ENCODE data around the gene POU2F2.
A peak's percentile ranks its signal among the peaks of the same experiment; 100 is the strongest.

Gene POU2F2

DNA sequence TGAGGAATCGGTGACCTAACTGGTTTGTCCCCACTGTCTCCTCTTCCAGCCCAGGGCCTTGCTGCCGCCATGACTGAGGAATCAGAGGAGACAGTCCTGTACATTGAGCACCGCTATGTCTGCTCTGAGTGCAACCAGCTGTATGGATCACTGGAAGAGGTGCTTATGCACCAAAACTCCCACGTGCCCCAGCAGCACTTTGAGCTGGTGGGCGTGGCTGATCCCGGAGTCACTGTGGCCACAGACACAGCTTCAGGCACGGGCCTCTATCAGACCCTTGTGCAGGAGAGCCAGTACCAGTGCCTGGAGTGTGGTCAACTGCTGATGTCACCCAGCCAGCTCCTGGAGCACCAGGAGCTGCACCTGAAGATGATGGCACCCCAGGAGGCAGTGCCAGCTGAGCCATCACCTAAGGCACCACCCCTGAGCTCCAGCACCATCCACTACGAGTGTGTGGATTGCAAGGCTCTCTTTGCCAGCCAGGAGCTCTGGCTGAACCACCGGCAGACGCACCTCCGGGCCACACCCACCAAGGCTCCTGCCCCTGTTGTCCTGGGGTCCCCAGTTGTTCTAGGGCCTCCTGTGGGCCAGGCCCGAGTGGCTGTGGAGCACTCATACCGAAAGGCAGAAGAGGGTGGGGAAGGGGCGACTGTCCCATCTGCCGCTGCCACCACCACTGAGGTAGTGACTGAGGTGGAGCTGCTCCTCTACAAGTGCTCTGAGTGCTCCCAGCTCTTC is 53.5 kb downstream of the POU2F2 start:
- DNase-seq: no peak

DNA sequence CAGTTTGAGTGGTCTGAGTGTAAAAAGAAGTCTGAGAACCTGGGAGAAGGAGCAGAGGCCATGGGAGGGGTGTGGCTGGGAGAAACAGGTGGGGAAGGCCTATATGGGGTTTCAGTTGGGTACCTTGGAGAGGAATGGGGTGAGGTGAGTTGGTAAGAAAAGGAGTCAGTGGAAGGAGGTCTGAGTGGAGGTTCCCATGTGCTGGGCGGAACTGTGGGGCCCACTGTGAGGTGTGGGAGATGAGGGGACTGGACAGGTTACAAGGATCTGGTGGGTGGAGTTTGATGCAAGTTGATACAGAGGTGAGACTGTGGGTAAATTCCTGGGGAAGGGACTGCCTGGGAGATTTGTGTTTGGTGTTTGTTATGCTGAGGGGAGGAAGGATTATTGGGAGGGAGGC is 54.2 kb downstream of the POU2F2 start:
- DNase-seq: no peak

DNA sequence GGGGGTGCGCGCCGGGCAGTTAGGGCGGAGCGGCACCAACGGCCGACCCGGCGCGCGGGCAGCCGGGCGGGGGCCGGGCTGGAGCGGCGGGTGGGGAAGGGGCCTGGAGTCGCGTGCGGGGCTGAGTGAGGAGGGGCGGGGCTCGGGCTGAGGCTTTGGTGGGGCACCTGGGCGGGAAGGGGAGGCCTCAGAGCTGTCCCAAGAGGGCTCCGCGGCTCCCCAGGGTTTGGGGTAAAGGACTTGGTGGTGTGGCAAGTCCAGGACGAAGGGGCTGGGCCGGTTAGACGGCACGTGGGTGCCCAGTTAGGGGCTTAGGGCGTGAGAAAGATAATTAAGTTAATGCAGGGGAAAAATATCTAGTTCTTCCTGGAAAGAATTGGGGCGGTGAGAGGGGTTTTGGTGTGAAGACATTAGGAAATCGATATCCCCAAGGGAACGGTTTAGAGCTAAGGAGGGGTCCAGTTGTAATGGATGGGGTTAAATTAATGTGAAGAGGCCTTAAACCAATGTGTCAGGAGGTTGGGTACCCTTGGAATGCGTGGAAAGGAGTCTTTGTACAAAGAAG is 55.8 kb downstream of the POU2F2 start:
- peak; percentile 74 for DNase-seq

GRCh38 chr19:42075616-42076379 is 56.4 kb downstream of the POU2F2 start, which contains the start of gene ZNF574:
ZNF574 (plus strand) TSS chr19:42076166; CDS start chr19:42078607, 2,441 bp downstream.
- peak; percentile 100 for DNase-seq

DNA sequence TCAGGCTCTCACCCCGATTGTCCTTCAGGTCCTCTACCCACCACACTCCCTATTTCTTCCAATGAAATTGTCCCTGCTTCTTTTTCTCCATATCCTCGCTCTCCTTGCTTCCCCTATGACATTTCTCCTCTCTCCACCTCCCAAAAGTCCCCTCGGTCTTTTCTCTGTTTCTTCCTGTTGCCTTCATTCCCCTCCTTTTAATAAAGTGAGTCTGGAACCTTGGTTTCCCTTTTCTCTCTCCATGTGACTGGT is 57.0 kb downstream of the POU2F2 start:
- no peak for DNase-seq

- DNase-seq: no peak
Measured at GRCh38 chr19:42074513-42075363, 57.5 kb downstream of the POU2F2 start.

DNA sequence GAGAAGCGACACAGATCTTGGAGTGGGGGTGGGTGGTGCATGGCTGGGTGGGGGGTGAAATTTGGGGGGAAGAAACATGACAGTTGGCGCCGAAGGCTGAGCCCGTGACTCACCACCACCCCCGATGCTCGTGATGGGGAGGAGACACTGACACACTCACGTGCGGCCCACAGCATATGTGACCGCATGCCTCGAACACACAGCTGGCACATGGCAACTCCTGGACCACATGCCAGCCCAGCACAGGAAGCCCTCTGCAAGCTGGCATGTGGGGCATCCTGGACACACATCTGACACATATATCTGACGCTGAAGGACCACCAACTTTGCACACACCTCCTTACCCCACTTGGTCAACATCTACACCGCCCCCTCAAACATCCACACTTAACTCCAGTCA is 61.0 kb downstream of the POU2F2 start:
- no peak for DNase-seq

- DNase-seq: peak; percentile 72
Measured at GRCh38 chr19:42069619-42070351, 62.5 kb downstream of the POU2F2 start, which contains the start of gene GRIK5. GRIK5 (minus strand) TSS chr19:42070206; CDS start chr19:42065770, 4,436 bp downstream.

DNA sequence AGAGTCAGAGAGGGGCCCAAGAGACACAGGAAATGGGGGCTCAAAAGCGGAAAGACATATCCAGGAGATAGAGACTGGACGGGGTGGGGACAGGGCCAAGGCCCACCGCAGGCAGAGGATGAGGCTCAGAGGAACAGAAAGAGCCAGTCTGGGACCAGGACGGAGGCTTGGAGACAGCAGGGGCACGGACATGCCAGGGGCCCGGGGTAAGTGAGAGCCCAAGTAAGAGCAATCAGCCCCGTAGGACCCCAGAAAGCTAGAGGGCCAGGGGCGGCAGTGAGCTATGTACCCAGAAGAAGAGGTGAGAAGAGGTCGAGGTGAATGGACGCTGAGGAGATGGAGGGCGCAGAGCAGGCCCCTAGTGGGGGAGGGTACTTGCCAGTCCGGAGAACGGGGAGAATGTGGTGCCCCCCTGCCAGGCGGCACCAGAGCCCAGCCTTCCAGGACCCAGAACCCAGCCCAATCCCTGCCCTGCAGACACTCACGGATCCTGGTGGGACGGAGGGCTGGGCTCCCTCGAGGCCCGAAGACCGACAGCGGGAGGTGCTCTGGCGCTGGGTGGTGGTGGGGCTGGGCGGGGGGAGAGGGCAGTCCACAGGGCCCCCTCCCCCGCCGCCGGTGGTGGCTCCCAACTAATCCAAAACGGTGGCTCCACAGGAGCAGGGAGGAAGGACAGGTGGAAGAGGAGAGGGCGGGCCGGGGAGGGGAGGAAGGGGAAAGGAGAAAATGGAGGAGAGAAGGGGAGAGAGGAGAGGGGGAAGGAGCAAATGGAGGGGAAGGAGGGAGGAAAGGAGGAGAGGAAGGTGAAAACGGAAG is 63.3 kb downstream of the POU2F2 start:
- peak; percentile 75 for DNase-seq

- no peak for DNase-seq
Measured at GRCh38 chr19:42068361-42068755, 63.9 kb downstream of the POU2F2 start.

GRCh38 chr19:42067315-42067888 is 64.8 kb downstream of the POU2F2 start:
- peak; percentile 58 for DNase-seq

DNA sequence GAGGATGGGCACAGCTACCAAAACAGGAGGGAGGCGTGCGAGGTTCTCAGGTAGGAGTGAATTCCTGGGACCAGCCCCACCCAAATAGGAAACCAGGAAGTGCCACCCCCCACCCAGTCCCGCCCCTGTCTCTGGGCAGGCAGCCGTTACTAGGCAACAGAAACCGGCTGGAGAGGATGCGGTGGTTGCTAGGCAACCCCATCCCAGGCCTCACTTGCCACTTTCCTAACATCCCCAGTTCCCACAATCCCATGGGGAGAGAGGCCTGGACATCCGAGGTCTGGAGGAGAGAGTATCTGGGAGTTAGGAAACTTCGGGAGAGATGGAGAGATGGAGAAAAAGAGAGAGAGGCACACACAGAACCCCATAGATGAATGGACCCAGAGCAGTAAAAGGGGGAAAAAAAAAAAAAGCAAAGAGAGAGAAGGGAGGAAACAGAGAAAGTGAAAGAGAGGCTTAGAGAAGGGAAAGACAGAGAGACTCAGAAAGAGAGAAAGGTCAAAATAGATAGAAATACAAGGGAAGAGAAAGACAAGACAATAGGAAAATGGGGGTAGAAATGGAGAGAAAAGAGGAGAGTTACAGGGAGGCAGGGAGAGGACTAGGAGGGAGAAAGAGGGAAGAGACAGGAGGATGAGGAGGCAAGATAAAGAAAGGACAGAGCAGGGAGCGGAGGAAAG is 66.0 kb downstream of the POU2F2 start:
- DNase-seq: peak; percentile 75

DNA sequence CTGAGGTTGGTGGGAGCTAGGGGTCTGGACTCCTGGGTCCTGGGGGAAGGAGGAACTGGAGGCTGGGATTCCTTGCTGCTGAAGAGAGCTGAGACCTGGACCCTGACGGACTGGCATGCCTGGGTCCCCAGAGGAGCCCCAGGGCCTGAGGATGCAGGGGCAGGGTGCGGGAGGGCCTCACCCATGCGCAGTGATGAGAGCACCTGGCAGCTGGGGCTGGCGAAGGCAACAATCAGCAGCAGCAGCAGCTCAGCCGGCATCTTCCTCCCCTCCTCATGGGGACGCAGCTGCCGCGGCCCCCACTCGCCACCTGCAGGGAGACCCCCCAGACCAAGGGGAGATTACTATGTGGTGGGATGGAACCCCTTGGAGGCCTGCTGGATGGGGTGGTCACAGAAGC is 66.7 kb downstream of the POU2F2 start:
- no peak for DNase-seq

- no peak for DNase-seq
Measured at GRCh38 chr19:42065051-42065450, 67.2 kb downstream of the POU2F2 start.

DNA sequence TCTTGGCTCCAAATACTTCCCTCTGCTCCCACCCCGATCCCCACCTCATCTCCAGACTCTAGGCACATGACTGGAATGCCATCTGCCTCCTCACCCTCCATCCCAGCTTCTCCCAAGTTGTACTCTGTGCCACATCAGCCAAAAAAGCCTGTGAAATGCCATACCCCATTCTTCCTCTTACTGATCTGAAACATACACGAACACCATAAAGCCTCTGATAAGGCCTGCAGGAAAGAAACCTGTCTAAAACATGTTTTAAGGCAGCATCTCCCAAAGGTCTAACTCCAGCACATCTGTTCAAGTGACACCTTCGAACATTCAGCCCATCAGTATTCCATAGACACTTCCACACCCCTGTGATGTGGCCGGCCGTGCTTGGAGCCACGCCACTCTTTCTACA is 67.8 kb downstream of the POU2F2 start:
- DNase-seq: no peak

GRCh38 chr19:42062381-42062780 is 69.9 kb downstream of the POU2F2 start:
- no peak for DNase-seq

GRCh38 chr19:42060117-42060516 is 72.1 kb downstream of the POU2F2 start:
- no peak for DNase-seq

GRCh38 chr19:42059196-42059595 is 73.0 kb downstream of the POU2F2 start:
- DNase-seq: no peak

DNA sequence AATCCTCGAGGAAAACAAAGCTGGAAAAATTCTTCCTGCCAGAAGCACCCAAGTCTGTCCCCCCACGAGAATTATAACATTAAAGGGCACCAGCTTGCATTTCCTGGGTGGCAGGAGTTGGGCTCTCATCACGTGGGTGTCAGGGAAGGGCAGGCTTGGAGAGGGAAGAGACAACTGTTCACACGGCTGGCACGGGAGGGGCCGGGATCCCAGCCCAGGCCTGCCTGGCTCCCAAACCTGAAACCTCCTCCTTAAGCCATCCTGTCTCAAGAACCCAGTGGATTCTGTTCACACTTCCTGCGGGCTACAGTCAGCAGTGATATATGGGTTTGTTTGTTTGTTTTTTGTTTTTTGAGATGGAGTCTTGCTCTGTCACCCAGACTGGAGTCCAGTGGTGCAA is 74.4 kb downstream of the POU2F2 start:
- no peak for DNase-seq

DNA sequence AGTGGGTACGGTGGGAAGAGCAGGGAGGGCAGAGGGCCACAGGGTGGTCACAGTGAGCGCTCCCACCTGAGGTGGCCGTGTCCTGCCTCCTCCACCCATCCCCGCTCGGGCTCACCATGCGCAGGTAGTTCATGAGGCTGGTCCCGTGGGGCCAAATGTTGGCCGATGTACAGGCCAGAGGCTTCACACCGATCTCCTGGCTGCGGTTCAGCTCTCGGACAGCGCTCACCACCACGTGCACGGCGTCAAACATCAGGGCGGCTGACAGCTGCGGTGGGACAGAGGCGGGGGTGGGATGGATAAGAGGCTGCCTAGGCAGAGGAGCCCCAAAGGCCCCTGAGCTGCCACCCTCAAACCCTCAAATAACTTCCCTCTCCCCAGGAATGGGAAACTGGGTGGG is 78.0 kb downstream of the POU2F2 start:
- no peak for DNase-seq
